Putamen (tissue), 1 donor: ENCODE measurements around the gene AOC1.
"Not testable (repeated sequence)": the region's sequence is repeated elsewhere in the genome, so short reads cannot be mapped to it uniquely, and the experiment has no call there.

Experiments
- DNase-seq: peaks from one replicate; pipeline ENCODE4 v3.0.0-alpha.2; 2016; ENCODE audit warnings: low spot score

The AOC1 gene

GRCh38 chr7:150897502-150898474 is 45.5 kb downstream of the AOC1 start:
- no peak for DNase-seq

- peak; percentile 45 for DNase-seq
These were observed 46.2 kb downstream of the AOC1 start for GRCh38 chr7:150898475-150899011.

- no peak for DNase-seq
These were observed 48.4 kb downstream of the AOC1 start for GRCh38 chr7:150900675-150901074.

GRCh38 chr7:150901160-150902035 is 49.1 kb downstream of the AOC1 start:
- peak; percentile 40 for DNase-seq

GRCh38 chr7:150902078-150903033 is 50.0 kb downstream of the AOC1 start:
- no peak for DNase-seq

- no peak for DNase-seq
These were observed 51.3 kb downstream of the AOC1 start for GRCh38 chr7:150903606-150904005.

GRCh38 chr7:150904011-150904909 is 51.9 kb downstream of the AOC1 start:
- DNase-seq = no peak

GRCh38 chr7:150908173-150908572 is 55.9 kb downstream of the AOC1 start:
- no peak for DNase-seq

- no peak for DNase-seq
These were observed 57.1 kb downstream of the AOC1 start for GRCh38 chr7:150909200-150909995.

- not testable (repeated sequence) for DNase-seq
These were observed 58.1 kb downstream of the AOC1 start for GRCh38 chr7:150910305-150910995.

GRCh38 chr7:150910996-150911422 is 58.7 kb downstream of the AOC1 start:
- no peak for DNase-seq
